GM19438 (cell line): Measurements from ENCODE around the gene PROSER1.
"Not testable (repeated sequence)": the region's sequence is repeated elsewhere in the genome, so short reads cannot be mapped to it uniquely, and the experiment has no call there.

Source experiments
- ATAC-seq: cut with Tn5 transposase; IDR thresholded peaks from one replicate; pipeline ENCODE4 v1.9.1; 2021; ENCODE audit warnings: low read depth; ENCODE audit not compliant: unreplicated experiment

Gene PROSER1

DNA sequence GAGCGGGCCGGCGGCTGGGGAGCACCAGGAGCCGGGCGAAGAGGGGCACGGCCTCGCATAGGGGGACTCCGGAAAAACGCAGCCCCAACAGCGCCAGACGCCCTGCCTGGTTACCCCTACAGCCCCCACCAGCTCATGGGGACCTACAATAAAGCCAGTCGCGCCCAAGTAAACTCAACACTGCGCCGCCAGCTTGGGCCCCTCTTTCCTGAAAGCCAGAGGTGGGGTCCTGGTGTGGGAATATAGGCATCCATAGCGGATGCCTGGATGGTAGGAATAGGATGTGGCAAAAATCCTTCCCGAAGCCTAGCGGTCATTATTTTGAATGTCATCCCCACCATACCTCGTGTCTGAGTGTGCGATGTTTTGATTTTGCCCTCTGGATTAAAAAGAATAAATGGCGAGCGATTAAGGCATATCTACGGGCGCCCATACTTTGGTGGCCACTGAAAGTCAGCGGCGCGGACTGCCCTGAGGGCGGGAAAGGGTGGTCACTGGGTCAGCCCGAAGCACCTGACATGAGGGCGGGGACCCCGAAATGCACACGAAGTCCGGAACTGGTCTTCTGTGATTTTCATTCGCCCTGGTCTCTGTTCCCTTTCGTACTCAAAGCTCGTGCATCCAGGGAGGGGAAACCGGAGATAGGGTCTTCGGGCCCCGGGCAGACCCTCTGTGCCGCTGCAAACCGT lies at the start of gene PROSER1, which contains the start of gene NHLRC3:
PROSER1 (minus strand) TSS at position 210 of the 689 bp plus-strand sequence. CDS start 847 bp downstream, outside the sequence.
NHLRC3 (plus strand) TSS at position 577 of the 689 bp plus-strand sequence. CDS start 184 bp downstream, outside the sequence.
- peak; percentile 75 for ATAC-seq

- not testable (repeated sequence) for ATAC-seq
Measured at GRCh38 chr13:39086251-39086945, 48.5 kb upstream of the PROSER1 start.

DNA sequence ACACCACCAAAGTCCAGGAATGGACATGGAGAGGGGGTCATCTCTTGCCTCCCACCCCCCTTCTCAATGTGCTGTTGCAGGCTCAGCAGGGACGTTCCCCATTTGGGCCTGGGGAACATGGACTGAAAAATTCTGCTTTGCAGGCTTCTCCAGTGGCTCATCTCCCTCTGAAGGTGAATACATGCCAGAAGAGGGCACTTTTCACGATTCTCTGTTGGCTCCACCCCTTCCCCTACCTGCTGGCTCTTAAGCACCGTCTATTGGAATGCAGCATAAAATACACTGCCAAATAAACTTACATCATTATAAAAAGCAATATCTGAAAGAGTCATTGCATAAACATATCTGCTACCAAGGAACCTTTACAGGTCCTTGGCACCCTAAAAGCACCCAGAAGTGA lies 36.1 kb upstream of the PROSER1 start:
- ATAC-seq: no peak

GRCh38 chr13:39072842-39073241 lies 35.0 kb upstream of the PROSER1 start:
- no peak for ATAC-seq

DNA sequence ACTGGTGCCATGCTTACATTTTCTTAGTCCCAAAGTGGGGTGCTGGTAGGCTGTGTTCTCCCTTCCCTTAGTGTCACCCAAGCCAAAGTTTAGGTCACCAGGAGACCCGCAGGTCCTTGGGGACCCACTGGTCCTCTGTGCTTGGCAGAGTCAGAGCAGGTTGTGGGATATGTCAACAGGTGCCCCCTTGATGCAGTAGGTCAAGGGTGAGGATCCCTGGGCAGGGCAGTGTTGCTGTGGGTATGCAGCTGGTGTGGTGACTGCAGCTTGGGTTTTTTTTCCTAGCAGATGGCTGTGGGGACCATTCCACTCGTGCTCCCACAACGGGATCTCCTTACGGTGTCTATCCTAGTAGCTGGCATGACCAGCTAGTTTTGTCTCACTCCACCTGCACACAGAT lies 24.1 kb upstream of the PROSER1 start:
- no peak for ATAC-seq

GRCh38 chr13:39058040-39058439 lies 20.2 kb upstream of the PROSER1 start:
- no peak for ATAC-seq

DNA sequence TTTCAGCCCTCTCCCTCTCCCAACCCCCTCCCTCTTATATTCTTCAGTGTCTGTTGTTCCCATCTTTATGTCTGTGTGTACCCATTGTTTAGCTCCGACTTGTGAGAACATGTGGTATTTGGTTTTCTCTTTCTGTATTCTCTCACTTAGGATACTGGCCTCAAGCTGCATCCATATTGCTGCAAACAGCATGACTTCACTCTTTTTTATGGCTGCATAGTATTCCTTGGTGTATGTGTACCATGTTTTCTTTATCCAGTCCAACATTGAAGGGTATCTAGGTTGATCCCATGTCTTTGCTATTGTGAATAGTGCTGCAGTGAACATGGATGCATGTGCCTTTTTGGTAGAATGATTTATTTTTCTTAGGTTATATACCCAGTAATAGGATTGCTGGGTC lies 18.1 kb upstream of the PROSER1 start:
- no peak for ATAC-seq

- ATAC-seq: no peak
Measured at GRCh38 chr13:39054112-39054511, 16.2 kb upstream of the PROSER1 start.

DNA sequence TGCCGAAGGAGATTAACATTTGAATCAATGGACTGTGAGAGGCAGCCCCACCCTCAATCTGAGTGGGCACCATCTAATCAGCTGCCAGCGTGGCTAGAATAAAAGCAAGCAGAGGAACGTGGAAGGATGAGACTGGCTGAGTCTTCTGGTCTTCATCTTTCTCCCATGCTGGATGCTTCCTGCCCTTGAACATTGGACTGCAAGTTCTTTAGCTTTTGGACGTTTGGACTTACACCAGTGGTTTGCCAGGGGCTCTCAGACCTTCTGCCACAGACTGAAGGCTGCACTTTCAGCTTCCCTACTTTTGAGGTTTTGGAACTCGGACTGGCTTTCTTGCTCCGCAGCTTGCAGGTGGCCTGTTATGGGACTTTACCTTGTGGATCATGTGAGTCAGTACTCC lies 15.1 kb upstream of the PROSER1 start:
- no peak for ATAC-seq

GRCh38 chr13:39051157-39051556 lies 13.3 kb upstream of the PROSER1 start:
- no peak for ATAC-seq

DNA sequence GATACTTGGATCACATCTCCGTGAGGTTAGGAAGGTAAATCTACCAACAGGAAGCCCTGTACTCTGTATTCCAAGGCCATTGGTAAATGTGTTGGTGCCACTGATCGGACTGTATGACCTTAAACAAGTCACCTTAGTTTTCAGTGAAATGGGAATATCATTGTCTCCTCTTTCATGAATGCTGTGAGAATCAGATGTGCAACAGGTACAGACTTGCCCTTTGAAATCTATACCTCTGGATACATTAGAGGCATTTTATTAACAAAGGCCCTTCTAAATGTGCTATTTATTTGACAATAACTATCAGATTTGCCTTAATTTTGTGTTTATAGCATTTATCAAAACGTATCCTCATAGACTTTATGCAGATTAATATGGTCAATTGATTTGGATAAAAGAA lies 11.4 kb upstream of the PROSER1 start:
- ATAC-seq: no peak

DNA sequence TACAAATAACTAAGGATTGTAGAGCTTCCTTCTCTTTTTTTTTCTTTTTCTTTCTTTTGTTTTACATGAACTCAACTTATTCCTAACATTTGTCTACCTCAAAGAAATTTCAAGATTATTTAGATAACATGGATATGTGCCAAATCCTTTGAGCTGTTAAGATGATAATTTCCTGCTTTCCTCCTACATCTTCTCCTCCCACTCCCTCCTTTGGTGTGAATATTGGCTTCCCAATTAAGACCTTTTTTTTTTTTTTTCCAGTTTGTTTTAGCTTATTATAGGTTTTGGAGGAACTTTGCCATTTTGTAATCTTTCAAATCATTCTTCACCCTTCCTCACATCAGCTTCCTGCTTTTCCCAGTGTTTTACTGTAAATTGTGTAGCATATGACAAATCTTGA lies 10.9 kb upstream of the PROSER1 start:
- ATAC-seq: no peak

GRCh38 chr13:39047560-39047959 lies 9.7 kb upstream of the PROSER1 start:
- no peak for ATAC-seq

- ATAC-seq: peak; percentile 89
Measured at GRCh38 chr13:39044536-39044935, 6.6 kb upstream of the PROSER1 start.

- no peak for ATAC-seq
Measured at GRCh38 chr13:39040206-39040605, 2.3 kb upstream of the PROSER1 start.

- no peak for ATAC-seq
Measured at GRCh38 chr13:39039041-39039440, 1.2 kb upstream of the PROSER1 start.

- peak; percentile 34 for ATAC-seq
Measured at GRCh38 chr13:39038569-39039030, 711 bp upstream of the PROSER1 start.

GRCh38 chr13:39037410-39037879 lies 444 bp downstream of the PROSER1 start:
- peak; percentile 19 for ATAC-seq

- no peak for ATAC-seq
Measured at GRCh38 chr13:39036212-39036611, 1.7 kb downstream of the PROSER1 start.

- ATAC-seq: no peak
Measured at GRCh38 chr13:39035799-39036198, 2.1 kb downstream of the PROSER1 start.

DNA sequence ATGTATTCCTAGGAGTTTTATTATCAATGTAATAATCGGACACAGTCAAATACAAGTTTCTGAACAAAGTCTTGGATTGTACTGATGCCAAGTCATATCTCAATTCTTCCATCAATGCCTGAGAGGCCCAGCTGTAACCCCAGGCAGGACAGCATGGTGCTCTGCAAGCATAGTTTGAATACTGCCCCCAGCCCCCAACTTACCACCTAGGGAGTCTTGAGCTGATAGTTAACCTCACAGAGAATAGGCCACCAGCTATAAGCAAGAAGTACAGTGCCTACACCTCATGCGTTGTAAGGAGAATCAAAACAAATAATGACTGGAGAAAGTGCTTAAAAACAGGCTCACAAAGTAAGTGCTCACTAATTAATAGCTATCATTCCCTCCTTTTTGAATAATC lies 2.7 kb downstream of the PROSER1 start:
- no peak for ATAC-seq

GRCh38 chr13:39034085-39034484 lies 3.8 kb downstream of the PROSER1 start:
- no peak for ATAC-seq
